Left ventricle myocardium inferior (tissue), 1 donor: ENCODE data around the gene ASB18. TPM values are rescaled to one million over a fixed set of nuclear protein-coding genes. Genes with fewer than 3 reads are reported as not detected.
A peak's percentile ranks its signal among the peaks of the same experiment; 100 is the strongest.

Experiments
- DNase-seq: peaks from one replicate; pipeline ENCODE4 v3.0.0-alpha.2; 2020
- H3K27ac ChIP-seq: fragments of 200-600 bp; replicated peaks from 2 replicates; pipeline ENCODE4 v1.8.0; 2021
- H3K27me3 ChIP-seq: fragments of 200-600 bp; 2 replicates; pipeline ENCODE4 v1.8.0; 2021; ENCODE audit warnings: low read depth
- H3K36me3 ChIP-seq: fragments of 200-600 bp; 2 replicates; pipeline ENCODE4 v1.8.0; 2021
- H3K4me1 ChIP-seq: fragments of 200-600 bp; 2 replicates; pipeline ENCODE4 v1.8.0; 2021
- H3K4me3 ChIP-seq: fragments of 200-600 bp; 2 replicates; pipeline ENCODE4 v1.8.0; 2021; ENCODE audit warnings: mild to moderate bottlenecking, moderate library complexity
- H3K9me3 ChIP-seq: fragments of 200-600 bp; replicated peaks from 2 replicates; pipeline ENCODE4 v1.8.0; 2021
- CTCF ChIP-seq: fragments of 200-600 bp; IDR thresholded peaks from 2 replicates; pipeline ENCODE4 v1.8.0; 2021; ENCODE audit warnings: antibody characterized with exemption, mild to moderate bottlenecking, borderline replicate concordance
- intact Hi-C: fragments of 100-400 bp; cut with micrococcal nuclease; formaldehyde crosslinking; loops from one replicate; pipeline ENCODE4 v1.11.0; 2022
- total RNA-seq: library from RNA; stranded (reverse); fragmentation: NEBNext Ultra II Directional; extraction: Animal tissue kit (Norgen Biotek cat#: 25700); gene quantifications from one replicate; pipeline ENCODE4 v1.2.1, GENCODE V29; 2021
- donor health status: DM: no; HTN: yes; CAD: no; lungs with severe emphysema.

Gene ASB18
- total RNA-seq, 1 donor from 2014 or later: 11.3 TPM

DNA sequence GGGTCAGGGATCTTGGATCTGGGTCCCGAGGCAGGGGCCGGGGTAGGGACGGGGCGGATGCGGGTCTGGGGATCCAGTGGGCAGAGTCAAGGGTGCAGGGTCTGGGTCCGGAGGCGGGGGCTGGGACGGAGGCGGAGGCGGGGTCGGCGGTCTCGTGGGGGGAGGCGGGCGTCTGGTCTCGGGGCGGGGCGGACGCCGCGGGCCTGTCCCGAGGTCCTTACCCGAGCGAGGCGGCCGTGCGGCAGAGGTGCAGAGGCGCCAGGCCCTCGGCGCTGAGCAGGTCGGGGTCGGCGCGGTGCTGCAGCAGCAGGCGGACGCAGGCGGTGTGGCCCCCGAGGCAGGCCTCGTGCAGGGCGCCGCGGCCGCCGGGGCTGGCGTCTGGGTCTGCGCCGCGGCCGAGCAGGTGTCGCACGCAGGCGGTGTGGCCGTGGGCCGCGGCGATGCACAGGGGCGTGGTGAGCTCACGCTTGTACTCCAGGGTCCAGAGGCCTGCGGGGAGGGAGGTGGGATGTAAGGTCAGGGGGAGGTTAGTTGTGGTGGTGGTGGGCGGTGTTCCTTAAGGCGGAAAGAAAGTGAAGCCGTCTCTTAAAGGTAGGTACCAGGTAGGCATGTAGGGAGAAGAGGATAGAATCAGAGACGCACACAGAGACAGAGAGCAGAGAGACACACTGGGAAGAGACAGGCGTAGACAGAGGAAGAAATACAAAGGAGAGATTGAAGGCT, 26.6 kb downstream of the ASB18 start:
- H3K4me1 ChIP-seq: peaks cover 48% of the 10 kb centered on the region

GRCh38 chr2:236236559-236237452, 27.4 kb downstream of the ASB18 start:
- Histone ChIP-seq H3K27ac (peak overlapping the region; percentile 38), H3K27me3 (peaks cover 76% of the 10 kb centered on the region)
- DNase-seq: no peak

More for the DNA sequence above, 26.6 kb downstream of the ASB18 start:
- Histone ChIP-seq H3K27me3 (peaks cover 80% of the 10 kb centered on the region), H3K27ac (peak overlapping the region; percentile 92), H3K36me3 (no peaks in the 10 kb centered on the region), H3K9me3 (peaks cover 15% of the 10 kb centered on the region), H3K4me3 (peak overlapping the region; percentile 65)
- intact Hi-C loops: no loop called here
- TF ChIP-seq CTCF: no peak
- no peak for DNase-seq

DNA sequence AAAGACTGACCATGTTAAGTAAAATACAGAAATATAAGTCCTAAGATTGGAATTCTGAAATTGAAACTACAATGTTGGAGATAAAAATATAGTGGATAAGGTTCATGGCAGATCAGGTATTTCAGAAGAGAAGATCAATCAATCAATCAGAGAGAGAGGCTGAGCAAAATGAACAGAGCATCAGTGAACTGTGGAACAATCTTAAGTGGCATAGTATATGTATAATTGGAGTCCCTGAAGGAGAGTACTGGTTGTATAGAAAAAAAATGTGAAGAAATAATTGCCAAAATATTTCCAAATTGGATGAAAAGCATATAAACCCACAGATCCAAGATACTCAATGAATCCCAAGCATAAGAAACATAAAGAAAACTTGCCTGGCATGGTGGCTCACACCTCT, 35.0 kb downstream of the ASB18 start:
- intact Hi-C loops: no loop called here
- H3K4me1 ChIP-seq: no peaks in the 10 kb centered on the region
- H3K9me3 ChIP-seq: peaks cover 63% of the 10 kb centered on the region

More at GRCh38 chr2:236236559-236237452, 27.4 kb downstream of the ASB18 start:
- Histone ChIP-seq H3K4me1 (peaks cover 41% of the 10 kb centered on the region), H3K9me3 (peaks cover 21% of the 10 kb centered on the region), H3K36me3 (no peaks in the 10 kb centered on the region), H3K4me3 (peak overlapping the region; percentile 65)
- intact Hi-C loops: no loop called here
- peak; percentile 41 for TF ChIP-seq CTCF

GRCh38 chr2:236223675-236224074, 40.5 kb downstream of the ASB18 start:
- no peaks in the 10 kb centered on the region for H3K36me3 ChIP-seq
- intact Hi-C loops: no loop called here
- no peaks in the 10 kb centered on the region for H3K4me1 ChIP-seq
- H3K9me3 ChIP-seq: peaks cover 23% of the 10 kb centered on the region
- H3K27ac ChIP-seq: no peak overlapping the region
- no peak for DNase-seq
- H3K4me3 ChIP-seq: no peak overlapping the region
- no peaks in the 10 kb centered on the region for H3K27me3 ChIP-seq
- no peak for TF ChIP-seq CTCF

More for the DNA sequence above, 35.0 kb downstream of the ASB18 start:
- no peak overlapping the region for H3K4me3 ChIP-seq
- TF ChIP-seq CTCF: no peak
- H3K36me3 ChIP-seq: peaks cover 3% of the 10 kb centered on the region
- peaks cover 8% of the 10 kb centered on the region for H3K27me3 ChIP-seq
- DNase-seq: no peak
- no peak overlapping the region for H3K27ac ChIP-seq

DNA sequence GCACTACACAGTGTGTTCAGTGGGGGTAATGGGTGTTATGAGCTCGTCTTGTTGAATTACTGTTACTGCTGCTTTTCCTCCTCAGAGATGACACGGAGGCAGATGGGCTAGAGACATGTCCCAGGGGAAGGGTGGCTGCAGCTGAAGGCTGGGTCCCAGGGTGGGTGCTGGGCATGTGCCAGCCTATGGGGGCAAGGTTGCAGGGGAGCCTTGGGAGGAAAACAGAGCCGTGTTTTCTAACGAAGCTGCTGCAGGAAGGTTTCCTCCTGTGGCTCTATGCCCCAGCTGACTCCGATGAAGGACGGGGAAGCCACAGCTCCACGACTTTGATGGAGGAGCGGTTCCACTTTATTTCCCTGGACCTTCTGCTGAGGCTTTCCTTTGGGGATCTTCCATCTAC, 42.4 kb downstream of the ASB18 start:
- no peak overlapping the region for H3K27ac ChIP-seq
- no peaks in the 10 kb centered on the region for H3K36me3 ChIP-seq
- intact Hi-C loops: no loop called here
- peaks cover 10% of the 10 kb centered on the region for H3K27me3 ChIP-seq
- peaks cover 14% of the 10 kb centered on the region for H3K9me3 ChIP-seq
- DNase-seq: no peak
- H3K4me3 ChIP-seq: no peak overlapping the region
- H3K4me1 ChIP-seq: no peaks in the 10 kb centered on the region
- TF ChIP-seq CTCF: no peak
